Neuronal stem cell (in vitro differentiated cells): ENCODE measurements around the gene CNOT6.

ENCODE experiments used
- DNase-seq: peaks from one replicate; pipeline ENCODE4 v3.0.0-alpha.2; 2013; ENCODE audit warnings: low spot score
- H2AFZ ChIP-seq: one replicate; pipeline ENCODE4 v1.6.1; 2013; ENCODE audit warnings: mild to moderate bottlenecking, low read length, inconsistent platforms
- H2AK5ac ChIP-seq: 2 replicates; pipeline ENCODE4 v1.6.1; 2013; ENCODE audit warnings: low read depth, mild to moderate bottlenecking, inconsistent platforms, low read length, moderate library complexity, mixed read lengths
- H2BK120ac ChIP-seq: 2 replicates; pipeline ENCODE4 v1.6.1; 2013; ENCODE audit warnings: low read depth, mild to moderate bottlenecking, inconsistent platforms, low read length, moderate library complexity, mixed read lengths
- H2BK12ac ChIP-seq: one replicate; pipeline ENCODE4 v1.6.1; 2013; ENCODE audit warnings: low read length, inconsistent platforms
- H2BK15ac ChIP-seq: 2 replicates; pipeline ENCODE4 v1.6.1; 2013; ENCODE audit warnings: mild to moderate bottlenecking, low read length, inconsistent platforms, mixed read lengths
- H2BK5ac ChIP-seq: one replicate; pipeline ENCODE4 v1.6.1; 2013; ENCODE audit warnings: inconsistent platforms, mild to moderate bottlenecking, low read length, moderate library complexity
- H3K14ac ChIP-seq: one replicate; pipeline ENCODE4 v1.6.1; 2013; ENCODE audit warnings: low read length, inconsistent platforms
- H3K18ac ChIP-seq: 2 replicates; pipeline ENCODE4 v1.6.1; 2013; ENCODE audit warnings: low read length, inconsistent platforms
- H3K23ac ChIP-seq: 2 replicates; pipeline ENCODE4 v1.6.1; 2013; ENCODE audit warnings: low read depth, mild to moderate bottlenecking, mixed read lengths, low read length, inconsistent platforms; ENCODE audit not compliant: poor library complexity
- H3K27ac ChIP-seq: replicated peaks from 3 replicates; pipeline ENCODE4 v1.5.1; 2013; ENCODE audit warnings: low read length, inconsistent platforms
- H3K27me3 ChIP-seq, 3 experiments: 2 replicates each; pipeline ENCODE4 v1.6.1; 2013; ENCODE audit warnings: low read length in 3 of 3, mild to moderate bottlenecking in 2 of 3, inconsistent platforms in 1 of 3, low read depth in 1 of 3, mixed read lengths in 1 of 3, moderate library complexity in 1 of 3; ENCODE audit not compliant: control insufficient read depth in 3 of 3, insufficient read depth in 3 of 3
- H3K36me3 ChIP-seq, 2 donors: replicated peaks in 1 of 2; 2 replicates each; pipeline ENCODE4 v1.6.1; 2013; ENCODE audit warnings: low read length in 2 of 2; ENCODE audit not compliant: control insufficient read depth in 2 of 2, insufficient read depth in 2 of 2
- H3K4ac ChIP-seq: 2 replicates; pipeline ENCODE4 v1.6.1; 2013; ENCODE audit warnings: inconsistent platforms, mild to moderate bottlenecking, low read length, moderate library complexity
- H3K4me1 ChIP-seq, 2 donors: 1 replicate in 1 of 2; 2 replicates in 1 of 2; pipeline ENCODE4 v1.6.1; 2013; ENCODE audit warnings: low read length in 2 of 2, low read depth in 1 of 2; ENCODE audit not compliant: control insufficient read depth in 2 of 2, insufficient read depth in 1 of 2
- H3K4me2 ChIP-seq: one replicate; pipeline ENCODE4 v1.6.1; 2013; ENCODE audit warnings: mild to moderate bottlenecking, low read length, inconsistent platforms; ENCODE audit not compliant: insufficient read depth, poor library complexity, severe bottlenecking
- H3K4me3 ChIP-seq, 2 donors: 2 replicates each; pipeline ENCODE4 v1.5.1; 2013; ENCODE audit warnings: low read length in 2 of 2, mild to moderate bottlenecking in 2 of 2, inconsistent platforms in 1 of 2, moderate library complexity in 1 of 2
- H3K79me1 ChIP-seq: one replicate; pipeline ENCODE4 v1.6.1; 2013; ENCODE audit warnings: low read depth, mild to moderate bottlenecking, inconsistent platforms, low read length, moderate library complexity
- H3K9ac ChIP-seq: one replicate; pipeline ENCODE4 v1.6.1; 2013; ENCODE audit warnings: mild to moderate bottlenecking, low read depth, low read length, inconsistent platforms; ENCODE audit not compliant: poor library complexity
- H3K9me3 ChIP-seq, 2 donors: replicated peaks in 1 of 2; 2 replicates each; pipeline versions ENCODE3 to v1.6.1; 2013; ENCODE audit warnings: low read length in 2 of 2, mild to moderate bottlenecking in 2 of 2, inconsistent platforms in 1 of 2, low read depth in 1 of 2, mixed read lengths in 1 of 2, moderate library complexity in 1 of 2; ENCODE audit not compliant: control insufficient read depth in 2 of 2, insufficient read depth in 1 of 2
- H4K8ac ChIP-seq: one replicate; pipeline ENCODE4 v1.6.1; 2013; ENCODE audit warnings: low read depth, mild to moderate bottlenecking, inconsistent platforms, low read length, moderate library complexity
- H4K91ac ChIP-seq: one replicate; pipeline ENCODE4 v1.6.1; 2013; ENCODE audit warnings: low read length, low read depth, mild to moderate bottlenecking, inconsistent platforms; ENCODE audit not compliant: poor library complexity
- WGBS, 2 donors: extraction: QIAGEN DNeasy Blood & Tissue Kit; methylation state at CpG; one replicate each; pipeline ENCODE4 v1.1.7; 2013; ENCODE audit warnings: missing lambda C conversion rate in 2 of 2, mixed read lengths in 1 of 2; ENCODE audit not compliant: insufficient read length in 2 of 2, insufficient replicate concordance in 1 of 2; ENCODE audit errors: extremely low coverage in 2 of 2; 5-methylcytosine and 5-hydroxymethylcytosine counted together

The CNOT6 gene

GRCh38 chr5:180555168-180555921, 61.2 kb downstream of the CNOT6 start:
- Histone ChIP-seq H3K4me1 (no peaks in the 10 kb centered on the region), H3K4me3 (no peak overlapping the region), H3K36me3 (peaks cover 12 to 92% of the 10 kb centered on the region in 2 donors), H2BK12ac (no peak overlapping the region), H2AFZ (no peak overlapping the region), H3K27me3 (no peaks in the 10 kb centered on the region), H3K18ac (no peak overlapping the region), H2BK5ac (no peak overlapping the region), H2BK15ac (no peak overlapping the region), H3K9me3 (peaks cover 0 to 1% of the 10 kb centered on the region in 2 donors), H3K9ac (no peak overlapping the region), H3K4ac (no peak overlapping the region), H3K23ac (no peak overlapping the region), H3K14ac (no peak overlapping the region), H3K27ac (no peak overlapping the region), H4K91ac (no peak overlapping the region), H3K79me1 (no peaks in the 10 kb centered on the region), H2BK120ac (no peak overlapping the region), H3K4me2 (no peak overlapping the region), H4K8ac (no peak overlapping the region), H2AK5ac (no peak overlapping the region)
- WGBS, 2 donors, result no CpG with 5 or more reads among the region's 7 CpGs
- DNase-seq, result no peak

- no peak overlapping the region for H2AFZ ChIP-seq
- H3K27me3 ChIP-seq, result no peaks in the 10 kb centered on the region
- peaks cover 5 to 91% of the 10 kb centered on the region in 2 donors for H3K36me3 ChIP-seq
- H4K8ac ChIP-seq, result no peak overlapping the region
- H3K9ac ChIP-seq, result no peak overlapping the region
- DNase-seq, result no peak
- no peak overlapping the region for H3K4me3 ChIP-seq
- no peak overlapping the region for H3K4me2 ChIP-seq
- no peak overlapping the region for H3K14ac ChIP-seq
- H3K9me3 ChIP-seq, result peaks cover 0 to 10% of the 10 kb centered on the region in 2 donors
- H3K4ac ChIP-seq, result no peak overlapping the region
- no peak overlapping the region for H3K18ac ChIP-seq
- H3K23ac ChIP-seq, result no peak overlapping the region
- WGBS, 2 donors, result no CpG with 5 or more reads among the region's 2 CpGs
- H2BK12ac ChIP-seq, result no peak overlapping the region
- no peaks in the 10 kb centered on the region for H3K4me1 ChIP-seq
- H2BK15ac ChIP-seq, result no peak overlapping the region
- H2BK120ac ChIP-seq, result no peak overlapping the region
- no peak overlapping the region for H2BK5ac ChIP-seq
- H3K27ac ChIP-seq, result no peak overlapping the region
- H2AK5ac ChIP-seq, result no peak overlapping the region
- peaks cover 2% of the 10 kb centered on the region for H3K79me1 ChIP-seq
- no peak overlapping the region for H4K91ac ChIP-seq
Observed at GRCh38 chr5:180557217-180557809, 63.1 kb downstream of the CNOT6 start.

GRCh38 chr5:180558232-180558631, 64.1 kb downstream of the CNOT6 start:
- WGBS, 2 donors, result no CpG with 5 or more reads among the region's 11 CpGs
- no peak overlapping the region for H2BK5ac ChIP-seq
- H3K79me1 ChIP-seq, result peaks cover 2% of the 10 kb centered on the region
- H3K27me3 ChIP-seq, result no peaks in the 10 kb centered on the region
- peaks cover 0 to 10% of the 10 kb centered on the region in 2 donors for H3K9me3 ChIP-seq
- no peak overlapping the region for H3K4me2 ChIP-seq
- no peak overlapping the region for H3K27ac ChIP-seq
- no peak overlapping the region for H4K8ac ChIP-seq
- no peak overlapping the region for H4K91ac ChIP-seq
- DNase-seq, result no peak
- H2BK15ac ChIP-seq, result no peak overlapping the region
- no peak overlapping the region for H2BK12ac ChIP-seq
- H3K4me1 ChIP-seq, result no peaks in the 10 kb centered on the region
- no peak overlapping the region for H2AFZ ChIP-seq
- no peak overlapping the region for H3K23ac ChIP-seq
- no peak overlapping the region for H3K14ac ChIP-seq
- H3K9ac ChIP-seq, result no peak overlapping the region
- H2AK5ac ChIP-seq, result no peak overlapping the region
- no peak overlapping the region for H3K4me3 ChIP-seq
- no peak overlapping the region for H2BK120ac ChIP-seq
- peaks cover 5 to 89% of the 10 kb centered on the region in 2 donors for H3K36me3 ChIP-seq
- H3K4ac ChIP-seq, result no peak overlapping the region
- no peak overlapping the region for H3K18ac ChIP-seq

GRCh38 chr5:180563994-180564393, 69.8 kb downstream of the CNOT6 start:
- Histone ChIP-seq H2BK5ac (no peak overlapping the region), H3K36me3 (peaks cover 18 to 93% of the 10 kb centered on the region in 2 donors), H3K14ac (no peak overlapping the region), H4K8ac (no peak overlapping the region), H3K18ac (no peak overlapping the region), H3K4ac (no peak overlapping the region), H2AK5ac (no peak overlapping the region), H2AFZ (no peak overlapping the region), H3K27ac (no peak overlapping the region), H3K9me3 (peaks cover 0 to 10% of the 10 kb centered on the region in 2 donors), H3K4me1 (no peaks in the 10 kb centered on the region), H2BK12ac (no peak overlapping the region), H2BK15ac (no peak overlapping the region), H3K27me3 (no peaks in the 10 kb centered on the region), H3K4me3 (no peak overlapping the region), H3K4me2 (no peak overlapping the region), H3K23ac (no peak overlapping the region), H4K91ac (no peak overlapping the region), H2BK120ac (no peak overlapping the region), H3K9ac (no peak overlapping the region), H3K79me1 (peaks cover 2% of the 10 kb centered on the region)
- DNase-seq, result no peak
- WGBS, 2 donors, result no CpG with 5 or more reads among the region's 3 CpGs
